Osteoblast (primary cell): ENCODE measurements around the gene ZNF83. TPM values are rescaled to one million over a fixed set of nuclear protein-coding genes. Genes with fewer than 3 reads are reported as not detected.

Experiments
- DNase-seq: peaks from one replicate; pipeline ENCODE4 v3.0.0; 2011; ENCODE audit warnings: low spot score, mixed read lengths; ENCODE audit not compliant: insufficient read length; ENCODE audit errors: missing footprints
- H2AFZ ChIP-seq: 2 replicates; pipeline ENCODE4 v1.6.0; 2011; ENCODE audit warnings: mild to moderate bottlenecking, low read length
- H3K27ac ChIP-seq: 2 replicates; pipeline ENCODE4 v1.5.1; 2011; ENCODE audit warnings: mild to moderate bottlenecking, low read depth, low read length, moderate library complexity
- H3K27me3 ChIP-seq: 2 replicates; pipeline ENCODE4 v1.6.0; 2012; ENCODE audit warnings: mild to moderate bottlenecking, control low read depth, inconsistent platforms, low read length, moderate library complexity; ENCODE audit not compliant: insufficient read depth
- H3K36me3 ChIP-seq: 2 replicates; pipeline ENCODE4 v1.5.1; 2011; ENCODE audit warnings: mild to moderate bottlenecking, low read length, control low read depth, moderate library complexity; ENCODE audit not compliant: insufficient read depth
- H3K4me1 ChIP-seq: 2 replicates; pipeline ENCODE4 v1.5.1; 2011; ENCODE audit warnings: mild to moderate bottlenecking, low read length, control low read depth, moderate library complexity; ENCODE audit not compliant: insufficient read depth
- H3K4me2 ChIP-seq: 2 replicates; pipeline ENCODE4 v1.6.0; 2011; ENCODE audit warnings: mild to moderate bottlenecking, low read length; ENCODE audit not compliant: insufficient read depth
- H3K4me3 ChIP-seq: fragments of 200-600 bp; sonication (generic); 3 replicates; pipeline ENCODE4 v1.5.1; 2012; ENCODE audit warnings: mild to moderate bottlenecking, low read length, inconsistent platforms; ENCODE audit not compliant: insufficient read depth
- H3K79me2 ChIP-seq: 2 replicates; pipeline ENCODE4 v1.6.0; 2012; ENCODE audit warnings: mild to moderate bottlenecking, low read length, control low read depth, inconsistent platforms; ENCODE audit not compliant: insufficient read depth
- H3K9me3 ChIP-seq: 2 replicates; pipeline ENCODE4 v1.5.1; 2011; ENCODE audit warnings: low read depth, low read length, control low read depth
- H4K20me1 ChIP-seq: 2 replicates; pipeline ENCODE4 v1.6.0; 2012; ENCODE audit warnings: mild to moderate bottlenecking, low read length, control low read depth; ENCODE audit not compliant: insufficient read depth
- CTCF ChIP-seq: IDR thresholded peaks from 2 replicates; pipeline ENCODE4 v1.5.1; 2011; ENCODE audit warnings: mild to moderate bottlenecking, low read depth, low read length, moderate library complexity; ENCODE audit errors: extremely low read depth
- total RNA-seq: library from RNA; depleted of rRNA; stranded (reverse); fragments of >200 nt; gene quantifications from 2 replicates; pipeline ENCODE4 v1.2.3, GENCODE V29; 2012

ZNF83 gene
- total RNA-seq, 1 donor = 52.8 TPM

GRCh38 chr19:52622261-52622660, 15.9 kb downstream of the ZNF83 start:
- no peak for DNase-seq
- Histone ChIP-seq H3K36me3 (peaks cover 23% of the 10 kb centered on the region), H2AFZ (no peak overlapping the region)

DNA sequence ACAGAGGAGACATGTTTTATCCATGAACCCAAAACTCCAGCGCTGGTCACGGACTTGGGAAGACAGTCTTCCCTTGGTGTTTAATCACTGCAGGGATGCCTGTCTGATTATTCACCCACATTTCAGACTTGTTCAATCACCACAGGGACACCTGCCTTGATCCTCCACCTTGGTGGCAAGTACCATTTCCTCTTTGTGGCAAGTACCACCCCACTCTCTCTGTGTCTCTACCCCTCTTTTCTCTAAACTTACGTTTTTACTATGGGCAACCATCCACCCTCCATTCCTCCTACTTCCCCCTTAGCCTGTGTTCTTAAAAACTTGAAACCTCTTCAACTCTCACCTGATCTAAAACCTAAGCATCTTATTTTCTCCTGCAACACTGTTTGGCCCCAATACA, 16.8 kb downstream of the ZNF83 start:
- TF ChIP-seq CTCF = no peak
- Histone ChIP-seq H3K4me2 (no peak overlapping the region), H3K36me3 (peaks cover 31% of the 10 kb centered on the region), H4K20me1 (no peaks in the 10 kb centered on the region), H3K79me2 (peaks cover 7% of the 10 kb centered on the region), H3K9me3 (peaks cover 2% of the 10 kb centered on the region), H3K27ac (no peak overlapping the region), H3K27me3 (no peaks in the 10 kb centered on the region), H2AFZ (no peak overlapping the region), H3K4me1 (no peaks in the 10 kb centered on the region), H3K4me3 (no peak overlapping the region)
- no peak for DNase-seq

More at GRCh38 chr19:52622261-52622660, 15.9 kb downstream of the ZNF83 start:
- peak; percentile 5 for TF ChIP-seq CTCF
- peaks cover 7% of the 10 kb centered on the region for H3K79me2 ChIP-seq
- no peaks in the 10 kb centered on the region for H4K20me1 ChIP-seq
- H3K4me3 ChIP-seq = no peak overlapping the region
- no peak overlapping the region for H3K27ac ChIP-seq
- no peaks in the 10 kb centered on the region for H3K4me1 ChIP-seq
- no peak overlapping the region for H3K4me2 ChIP-seq
- no peaks in the 10 kb centered on the region for H3K27me3 ChIP-seq
- H3K9me3 ChIP-seq = no peaks in the 10 kb centered on the region

- no peaks in the 10 kb centered on the region for H3K4me1 ChIP-seq
- H3K36me3 ChIP-seq = peaks cover 53% of the 10 kb centered on the region
- no peak for DNase-seq
- H3K9me3 ChIP-seq = peaks cover 11% of the 10 kb centered on the region
- H3K79me2 ChIP-seq = peaks cover 2% of the 10 kb centered on the region
- H3K27me3 ChIP-seq = no peaks in the 10 kb centered on the region
- H3K27ac ChIP-seq = no peak overlapping the region
- no peak overlapping the region for H2AFZ ChIP-seq
- no peak for TF ChIP-seq CTCF
- H3K4me3 ChIP-seq = no peak overlapping the region
- H4K20me1 ChIP-seq = no peaks in the 10 kb centered on the region
- H3K4me2 ChIP-seq = no peak overlapping the region
Observed at GRCh38 chr19:52613299-52613906, 24.8 kb downstream of the ZNF83 start.

DNA sequence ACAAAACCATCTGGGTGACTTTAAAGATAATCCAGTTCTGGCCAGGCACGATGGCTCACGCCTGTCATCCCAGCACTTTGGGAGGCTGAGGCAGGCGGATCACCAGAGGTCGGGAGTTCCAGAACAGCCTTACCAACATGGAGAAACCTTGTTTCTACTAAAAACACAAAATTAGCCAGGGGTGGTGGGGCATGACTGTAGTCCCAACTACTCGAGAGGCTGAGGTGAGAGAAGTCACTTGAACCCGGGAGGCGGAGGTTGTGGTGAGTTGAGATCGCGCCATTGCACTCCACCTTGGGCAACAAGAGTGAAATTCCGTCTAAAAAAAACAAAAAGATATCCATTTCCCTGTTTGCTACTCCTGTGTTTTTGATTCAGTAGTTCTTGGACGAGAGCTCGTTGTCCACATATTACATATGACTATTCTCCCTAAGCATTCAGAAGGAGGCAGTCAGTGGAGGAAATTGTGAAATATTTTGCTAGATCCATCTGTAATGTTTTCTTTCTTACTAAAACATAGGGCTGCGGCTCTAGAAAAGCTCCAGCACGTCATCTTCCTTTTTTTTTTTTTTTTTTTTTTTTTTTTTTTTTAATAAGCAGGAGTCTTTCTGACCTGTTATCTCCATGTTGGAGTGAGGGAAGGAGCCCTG, 34.5 kb downstream of the ZNF83 start:
- peak; percentile 88 for DNase-seq
- H3K36me3 ChIP-seq = no peaks in the 10 kb centered on the region
- peak overlapping the region; percentile 61 for H3K27ac ChIP-seq
- H3K4me1 ChIP-seq = peaks cover 22% of the 10 kb centered on the region
- no peaks in the 10 kb centered on the region for H3K27me3 ChIP-seq
- no peaks in the 10 kb centered on the region for H3K79me2 ChIP-seq
- no peaks in the 10 kb centered on the region for H4K20me1 ChIP-seq
- H2AFZ ChIP-seq = peak overlapping the region; percentile 62
- H3K4me3 ChIP-seq = no peak overlapping the region
- no peaks in the 10 kb centered on the region for H3K9me3 ChIP-seq
- H3K4me2 ChIP-seq = peak overlapping the region; percentile 55
- TF ChIP-seq CTCF = no peak
